HG02943 (cell line): ENCODE measurements around the gene MARS1.

Experiments used
- ATAC-seq: cut with Tn5 transposase; IDR thresholded peaks from one replicate; pipeline ENCODE4 v1.9.1; 2021; ENCODE audit warnings: mild to moderate bottlenecking, low read depth, moderate library complexity; ENCODE audit not compliant: unreplicated experiment

Gene MARS1

DNA sequence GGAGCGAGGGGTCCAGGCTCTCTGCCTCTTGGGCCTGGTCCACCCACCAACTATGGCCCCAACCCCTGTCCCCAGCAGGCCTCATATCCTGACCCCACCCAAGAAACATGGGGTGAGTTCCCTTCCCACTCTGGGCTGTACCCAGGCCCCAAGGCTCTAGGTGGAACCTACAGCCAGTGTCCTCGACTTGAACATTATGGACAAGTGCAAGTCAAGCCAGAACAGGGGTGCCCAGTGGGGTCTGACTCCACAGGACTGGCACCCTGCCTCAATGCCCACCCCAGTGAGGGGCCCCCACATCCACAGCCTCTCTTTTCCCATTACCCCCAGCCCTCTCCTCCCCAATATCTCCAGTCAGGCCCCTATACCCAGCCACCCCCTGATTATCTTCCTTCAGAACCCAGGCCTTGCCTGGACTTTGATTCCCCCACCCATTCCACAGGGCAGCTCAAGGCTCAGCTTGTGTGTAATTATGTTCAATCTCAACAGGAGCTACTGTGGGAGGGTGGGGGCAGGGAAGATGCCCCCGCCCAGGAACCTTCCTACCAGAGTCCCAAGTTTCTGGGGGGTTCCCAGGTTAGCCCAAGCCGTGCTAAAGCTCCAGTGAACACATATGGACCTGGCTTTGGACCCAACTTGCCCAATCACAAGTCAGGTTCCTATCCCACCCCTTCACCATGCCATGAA is 16.8 kb upstream of the MARS1 start:
- no peak for ATAC-seq

DNA sequence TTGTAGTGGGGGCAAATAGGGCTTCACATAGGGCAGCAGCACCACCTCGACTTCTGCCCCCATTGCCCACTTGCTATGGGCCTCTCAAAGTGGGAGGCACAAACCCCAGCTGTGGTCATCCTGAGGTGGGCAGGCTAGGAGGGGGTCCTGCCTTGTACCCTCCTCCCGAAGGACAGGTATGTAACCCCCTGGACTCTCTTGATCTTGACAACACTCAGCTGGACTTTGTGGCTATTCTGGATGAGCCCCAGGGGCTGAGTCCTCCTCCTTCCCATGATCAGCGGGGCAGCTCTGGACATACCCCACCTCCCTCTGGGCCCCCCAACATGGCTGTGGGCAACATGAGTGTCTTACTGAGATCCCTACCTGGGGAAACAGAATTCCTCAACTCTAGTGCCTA is 16.2 kb upstream of the MARS1 start:
- no peak for ATAC-seq

DNA sequence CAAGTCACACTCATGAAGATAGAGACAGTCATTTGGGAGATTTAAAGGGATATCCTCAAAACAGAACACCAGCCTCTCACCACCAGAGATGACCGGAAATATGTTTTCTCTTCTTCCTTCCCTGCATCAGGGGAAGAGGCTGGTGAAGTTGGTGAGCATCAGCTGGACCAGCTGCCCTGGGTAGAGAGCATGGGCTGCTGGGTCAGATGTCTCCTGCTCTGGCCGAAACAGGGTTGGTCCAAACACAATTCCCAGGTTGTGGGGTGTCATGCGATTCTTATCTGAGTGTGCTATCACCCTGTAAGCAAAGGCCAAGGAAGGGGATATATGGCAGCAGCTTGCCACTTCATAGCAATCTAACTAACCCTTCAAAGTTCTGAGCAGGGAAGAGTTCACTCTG is 15.5 kb upstream of the MARS1 start:
- ATAC-seq = no peak

DNA sequence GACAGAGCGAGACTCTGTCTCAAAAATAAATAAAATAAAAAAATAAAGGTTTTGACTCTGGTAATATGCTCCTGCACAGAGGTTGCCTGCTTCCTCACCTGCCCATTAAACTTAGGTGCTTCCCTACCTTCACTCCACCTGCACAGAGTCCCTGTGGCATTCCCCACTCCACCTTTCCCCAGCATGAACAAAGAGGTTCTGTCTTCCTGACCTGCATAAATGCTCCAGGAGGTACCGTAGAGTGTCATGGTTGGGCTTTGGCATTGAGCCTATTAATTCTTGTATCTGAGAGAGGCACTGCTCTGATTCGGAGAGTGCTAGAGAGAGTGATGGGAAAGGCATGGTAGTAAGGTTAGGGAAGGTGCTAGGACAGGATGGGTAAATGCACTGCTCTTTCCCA is 14.5 kb upstream of the MARS1 start:
- no peak for ATAC-seq

DNA sequence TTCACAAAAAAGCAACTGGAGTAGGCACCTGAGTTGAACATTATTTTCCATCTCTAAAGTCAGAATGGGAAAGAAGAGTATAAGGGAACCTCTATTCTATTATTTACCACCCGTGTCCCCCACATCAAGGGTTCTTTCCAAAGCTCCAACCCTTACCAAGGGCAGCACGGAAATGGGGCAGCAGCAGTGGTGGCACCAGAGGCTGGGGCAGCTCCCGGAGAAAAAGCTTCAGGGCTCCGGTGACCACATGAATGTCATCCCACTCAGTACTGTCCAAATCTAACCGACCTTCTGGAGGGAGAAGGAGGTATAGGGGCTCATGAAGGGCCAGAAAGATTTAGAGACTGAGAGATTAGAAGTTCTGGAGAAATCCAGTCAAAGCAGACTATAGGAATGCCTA is 14.0 kb upstream of the MARS1 start:
- no peak for ATAC-seq

DNA sequence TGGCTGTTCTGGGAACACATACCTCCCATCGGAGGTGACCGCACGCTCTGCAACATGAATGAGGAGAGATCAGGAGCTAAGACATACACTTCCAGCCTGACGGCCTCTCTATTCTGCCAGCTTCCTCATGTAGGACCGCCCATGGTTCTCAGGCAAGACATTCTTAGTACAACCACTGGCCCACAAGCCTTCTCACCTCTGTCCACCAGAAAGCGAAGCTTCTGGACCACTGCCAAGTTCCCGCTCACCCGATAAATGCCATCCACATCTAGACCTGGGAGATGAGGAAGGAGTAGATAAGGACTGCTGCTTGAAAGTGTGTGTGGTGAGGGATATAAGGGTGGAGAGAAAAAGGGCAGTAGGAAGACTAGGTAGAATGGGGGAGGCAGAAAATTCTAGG is 13.4 kb upstream of the MARS1 start:
- no peak for ATAC-seq

DNA sequence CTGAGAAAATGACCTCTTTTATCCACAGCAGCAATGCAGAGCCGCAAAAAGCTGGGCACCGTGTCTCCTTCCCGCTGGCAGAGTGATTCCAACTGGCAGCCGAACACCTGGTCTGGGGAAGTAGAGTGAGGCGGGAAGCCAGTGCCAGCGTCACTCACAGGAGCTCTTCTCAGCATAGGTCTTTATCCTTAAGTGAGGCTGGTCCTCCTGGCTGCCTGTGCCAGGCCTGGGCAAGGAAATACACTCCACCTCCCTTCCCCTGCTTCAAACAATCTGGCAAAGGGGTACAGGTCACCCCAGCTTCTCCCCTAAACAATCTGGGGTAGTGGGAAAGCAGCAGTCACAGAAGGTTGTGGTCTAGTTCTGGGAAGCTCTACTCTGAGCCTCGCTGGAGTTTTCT is 13.0 kb upstream of the MARS1 start:
- no peak for ATAC-seq

DNA sequence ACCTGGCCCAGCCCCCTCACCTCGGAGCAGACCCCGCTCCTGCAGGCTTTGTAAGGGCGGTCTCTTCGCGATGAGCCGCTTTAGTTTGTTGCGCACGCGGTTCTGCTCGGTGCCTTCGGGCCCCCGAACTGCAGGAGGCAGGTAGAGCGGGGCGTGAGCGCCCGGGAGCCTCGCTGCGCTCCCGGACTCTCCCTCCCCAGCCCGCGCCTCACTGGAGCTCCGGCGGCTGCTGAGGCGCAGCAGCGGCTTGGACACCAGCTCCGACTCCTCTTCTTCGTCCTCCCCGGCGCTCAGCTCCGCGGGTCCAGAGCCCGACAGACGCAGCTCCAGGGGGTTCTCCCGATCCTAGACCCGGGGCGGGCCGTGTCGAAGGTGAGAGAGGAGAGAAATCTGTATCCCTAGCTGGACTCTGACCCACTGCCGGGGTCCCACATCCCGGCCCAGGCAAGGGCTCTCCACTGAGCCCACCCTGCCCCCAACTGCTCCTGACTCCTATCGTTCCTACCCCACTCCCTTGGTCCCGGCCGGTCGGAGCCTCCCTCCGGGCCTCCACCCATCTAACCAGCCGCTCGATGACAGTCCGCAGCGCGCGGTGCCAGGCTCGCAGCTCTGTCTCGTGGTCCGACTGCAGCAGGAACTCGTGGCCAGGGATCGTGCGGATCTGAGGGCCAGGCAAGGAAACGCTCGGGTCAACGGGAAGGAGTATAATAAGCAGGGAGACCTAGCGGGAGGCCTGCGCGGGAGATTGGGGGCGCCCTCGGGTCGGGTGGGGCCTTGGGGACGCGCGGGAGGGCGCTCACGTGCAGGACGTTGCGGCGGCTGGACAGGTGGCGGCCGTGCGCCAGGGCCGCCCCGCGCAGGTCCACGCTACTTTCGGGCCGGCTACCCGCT is 12.4 kb upstream of the MARS1 start:
- ATAC-seq = no peak

DNA sequence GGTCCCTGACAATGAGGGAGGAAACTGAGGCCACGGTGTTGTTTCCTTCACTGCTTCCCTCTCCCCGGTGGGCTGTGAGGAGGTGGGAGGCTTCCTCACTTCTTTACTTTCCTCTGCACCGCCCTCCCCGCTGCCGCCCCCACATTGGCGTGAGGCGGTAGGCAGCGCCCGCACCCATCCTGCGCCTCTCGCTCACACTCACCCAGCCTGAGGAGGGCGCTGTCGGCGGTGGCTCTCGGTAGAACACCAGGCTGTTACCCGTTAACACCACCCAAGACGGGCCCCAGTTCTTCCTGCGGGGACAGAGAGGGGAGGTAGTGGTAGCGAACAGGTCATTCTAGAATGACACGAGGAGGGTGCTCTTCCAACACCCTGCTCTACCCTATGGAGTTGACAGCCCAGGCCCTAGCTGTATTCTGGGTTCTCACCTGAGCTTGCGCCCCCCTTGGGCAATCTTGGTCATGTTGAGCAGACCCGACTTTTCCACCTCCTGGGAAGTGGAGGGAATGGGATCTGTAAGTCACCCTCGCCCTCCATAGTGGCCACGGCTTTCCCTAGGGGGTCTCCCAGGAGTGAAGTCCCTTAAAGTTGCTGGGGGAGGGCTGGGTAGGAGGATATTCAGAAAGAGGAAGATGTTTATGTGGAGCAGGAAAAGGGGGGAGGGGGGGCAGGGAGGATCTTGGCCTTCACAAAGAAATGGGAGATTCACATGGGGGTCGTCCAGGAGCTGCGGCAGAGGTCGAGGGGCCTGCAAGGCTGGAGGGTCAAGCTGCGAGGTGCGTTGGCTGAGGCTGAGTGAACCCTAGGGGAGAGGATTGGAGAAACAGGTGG is 11.5 kb upstream of the MARS1 start:
- no peak for ATAC-seq

DNA sequence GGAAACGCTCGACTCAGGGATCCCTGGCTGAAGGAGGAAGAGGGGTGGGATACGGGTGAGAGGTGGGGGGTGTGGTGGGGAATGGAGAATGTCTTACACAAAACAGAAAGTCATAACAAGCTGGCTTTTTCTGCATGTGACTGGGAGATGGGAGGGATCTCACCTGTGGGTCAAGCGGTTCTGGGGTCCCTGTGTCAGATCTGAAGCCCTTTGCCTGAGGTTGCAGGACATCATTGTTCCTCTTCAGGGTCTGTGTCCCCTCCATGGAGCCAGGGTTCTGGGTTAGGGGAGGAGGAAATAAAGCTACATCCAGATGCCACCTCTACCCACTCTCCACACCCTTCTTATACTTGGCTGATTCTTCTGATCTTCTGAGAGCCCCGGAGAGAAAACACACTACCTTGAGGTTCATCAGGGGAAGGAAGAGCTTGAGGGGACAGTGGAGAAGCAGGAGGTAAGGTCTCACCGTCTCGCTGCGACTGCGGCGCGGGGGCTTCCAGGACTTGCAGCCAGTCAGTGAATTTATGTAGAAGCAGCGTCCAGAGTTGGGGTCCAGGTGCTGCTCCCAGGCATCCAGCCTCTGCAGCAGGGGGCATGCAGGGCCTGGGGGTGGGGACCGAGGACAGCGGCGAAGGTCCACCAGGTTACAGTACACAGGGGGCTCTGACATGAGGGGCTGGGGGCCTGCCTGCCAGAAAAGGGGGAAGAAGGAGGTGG is 10.7 kb upstream of the MARS1 start:
- ATAC-seq = no peak

DNA sequence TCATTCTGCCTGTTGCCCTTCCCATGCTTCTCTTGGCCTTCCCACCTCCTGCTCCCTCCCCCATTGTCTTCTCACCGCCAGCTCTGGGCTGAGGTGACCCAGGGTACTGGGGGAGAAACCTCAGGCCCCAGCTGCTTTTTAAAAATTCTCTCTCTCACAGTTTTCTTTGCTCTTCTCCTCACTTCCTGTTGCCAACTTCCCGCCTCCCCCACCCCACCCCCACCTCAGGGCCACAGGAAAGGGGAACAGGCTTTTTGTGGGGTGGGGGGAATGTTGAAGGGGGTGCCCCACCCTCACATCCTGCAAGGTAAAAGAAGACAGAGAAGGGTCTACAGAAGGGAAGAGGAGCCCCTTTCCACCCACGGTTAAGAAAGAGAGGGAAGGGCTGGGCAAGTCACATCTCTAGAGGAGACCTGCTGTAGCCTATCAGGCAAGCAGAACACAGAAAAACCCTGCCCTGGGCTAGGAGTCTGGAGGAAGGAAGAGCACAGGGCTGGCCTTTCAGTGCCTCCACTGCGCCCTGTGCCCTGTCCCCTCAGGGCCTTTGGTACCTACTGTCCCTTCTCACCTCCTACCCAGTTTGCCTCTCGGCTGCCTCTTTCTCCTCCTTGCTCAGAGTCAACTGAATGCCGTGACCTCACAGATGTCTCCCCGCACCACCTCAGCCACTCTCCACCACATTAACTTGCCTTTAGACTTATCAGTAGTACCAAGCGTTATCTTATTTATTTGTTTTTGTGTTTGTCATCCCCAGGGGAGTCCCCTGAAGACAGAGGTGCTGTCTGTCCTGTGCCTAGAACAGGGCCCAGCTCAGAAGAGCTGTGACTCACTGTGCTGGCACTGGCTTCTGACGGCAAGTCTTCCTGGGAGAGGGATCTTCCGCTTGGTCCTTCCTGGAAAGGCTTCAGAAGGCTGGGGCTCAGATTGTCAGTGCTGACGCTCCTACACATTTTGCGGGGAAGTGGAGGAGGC is 9.9 kb upstream of the MARS1 start:
- ATAC-seq = no peak

DNA sequence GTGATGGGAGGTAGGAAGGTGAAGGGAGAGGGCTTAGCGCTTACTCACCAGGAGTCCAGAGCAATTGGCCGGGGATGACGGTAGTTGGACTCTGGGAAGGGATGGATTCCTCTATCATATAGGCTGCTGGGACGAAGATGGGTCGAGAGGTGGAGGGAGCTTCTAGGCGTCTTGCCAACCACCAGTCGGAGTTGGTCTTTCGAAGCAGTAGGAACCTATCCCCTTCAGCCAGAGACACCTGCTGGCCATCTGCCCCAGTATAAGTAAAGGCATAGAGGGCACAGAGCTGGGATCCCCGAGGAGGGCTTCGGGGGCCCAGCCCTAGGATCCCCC is 8.9 kb upstream of the MARS1 start:
- no peak for ATAC-seq

DNA sequence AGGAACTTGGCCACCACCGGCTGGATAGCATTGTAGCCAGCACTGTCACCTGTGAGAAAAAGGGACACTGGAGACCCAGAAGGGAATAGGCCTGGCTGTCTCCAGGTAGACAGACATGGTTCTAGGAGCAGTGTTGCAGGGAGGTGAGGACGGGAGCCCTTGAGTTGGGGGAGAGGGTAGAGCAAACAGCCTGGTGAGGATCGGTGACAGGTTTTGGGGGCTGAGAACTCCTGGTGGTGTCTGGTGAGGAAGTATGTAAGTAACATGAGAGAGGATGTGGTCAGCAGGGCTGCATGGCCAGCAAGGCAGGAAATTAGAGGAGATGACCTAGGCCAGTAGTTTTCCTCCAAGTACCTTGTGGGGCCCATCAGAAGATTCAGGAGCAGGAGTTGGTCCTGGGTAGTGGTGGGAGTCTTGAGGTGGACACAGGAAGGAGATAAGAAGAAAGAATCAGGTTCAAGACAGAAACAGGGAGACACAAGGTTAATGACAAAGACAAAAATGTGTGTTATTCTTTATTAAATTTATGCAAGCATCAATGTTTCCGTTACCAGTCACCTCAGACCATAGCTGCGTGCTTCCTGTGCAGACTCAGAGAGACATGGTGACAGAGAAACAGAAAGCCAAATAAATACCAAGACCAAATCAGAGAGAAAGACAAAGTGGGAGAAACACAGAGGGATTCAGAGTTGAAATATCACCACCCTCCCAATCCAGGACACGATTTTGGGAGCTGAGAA is 8.3 kb upstream of the MARS1 start, which contains the start of gene ARHGAP9:
Gene ARHGAP9 (minus strand): TSS at position 491 of the 740 bp plus-strand sequence. CDS start 460 bp downstream, at position 31.
- no peak for ATAC-seq

DNA sequence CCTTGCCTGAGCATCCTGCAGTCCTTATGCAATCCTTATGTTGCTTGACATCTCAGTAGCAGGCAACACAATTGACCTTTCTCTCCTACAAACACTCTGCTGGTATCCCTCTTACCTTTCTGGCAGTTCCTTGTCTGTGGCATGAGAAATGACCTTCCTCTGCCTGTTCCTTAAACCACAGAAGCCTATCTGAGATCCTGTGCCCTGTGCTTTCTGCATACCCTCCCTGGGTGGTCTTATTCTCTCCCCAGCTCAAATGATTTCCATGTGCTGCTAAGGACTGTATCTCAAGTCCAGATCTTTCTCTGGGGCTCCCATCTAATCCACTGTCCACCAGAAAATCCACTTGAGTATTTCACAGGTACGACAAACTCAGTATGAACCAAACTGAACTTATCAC is 6.2 kb upstream of the MARS1 start:
- no peak for ATAC-seq

DNA sequence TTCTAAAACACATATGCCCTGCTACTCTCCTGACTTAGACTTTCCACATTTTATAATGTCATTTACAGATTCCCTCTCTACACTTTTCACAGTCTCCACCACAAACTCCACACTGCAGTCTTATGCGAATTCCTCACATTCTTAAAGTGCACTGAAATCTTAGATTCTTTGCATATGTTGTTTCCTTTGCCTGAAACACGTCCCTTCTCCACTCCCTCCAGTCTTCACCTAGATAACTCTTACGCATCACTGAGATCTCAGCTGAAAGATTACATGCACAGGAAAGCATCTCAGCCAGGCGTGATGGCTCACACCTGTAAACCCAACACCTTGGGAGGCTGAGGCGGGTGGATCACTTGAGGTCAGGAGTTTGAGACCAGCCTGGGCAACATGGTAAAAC is 4.4 kb upstream of the MARS1 start:
- no peak for ATAC-seq

DNA sequence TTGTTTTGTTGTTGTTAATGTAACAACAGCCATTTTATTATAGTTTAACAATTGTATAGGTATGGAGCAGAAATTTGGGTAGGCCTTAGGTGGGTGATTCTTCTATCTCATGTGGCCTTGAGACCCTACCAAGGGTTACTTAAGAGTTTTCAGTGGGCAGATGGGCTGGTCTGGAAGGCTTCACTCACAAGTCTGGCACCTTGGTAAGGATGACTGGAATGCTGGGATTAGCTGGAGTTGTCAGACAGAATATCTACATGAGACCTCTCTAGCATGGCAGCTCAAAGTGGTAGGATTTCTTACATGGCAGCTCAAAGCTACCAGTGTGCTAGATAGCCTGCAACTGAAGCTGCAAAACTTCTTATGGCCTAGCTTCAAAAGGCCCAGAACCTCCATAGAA is 2.2 kb upstream of the MARS1 start:
- no peak for ATAC-seq

DNA sequence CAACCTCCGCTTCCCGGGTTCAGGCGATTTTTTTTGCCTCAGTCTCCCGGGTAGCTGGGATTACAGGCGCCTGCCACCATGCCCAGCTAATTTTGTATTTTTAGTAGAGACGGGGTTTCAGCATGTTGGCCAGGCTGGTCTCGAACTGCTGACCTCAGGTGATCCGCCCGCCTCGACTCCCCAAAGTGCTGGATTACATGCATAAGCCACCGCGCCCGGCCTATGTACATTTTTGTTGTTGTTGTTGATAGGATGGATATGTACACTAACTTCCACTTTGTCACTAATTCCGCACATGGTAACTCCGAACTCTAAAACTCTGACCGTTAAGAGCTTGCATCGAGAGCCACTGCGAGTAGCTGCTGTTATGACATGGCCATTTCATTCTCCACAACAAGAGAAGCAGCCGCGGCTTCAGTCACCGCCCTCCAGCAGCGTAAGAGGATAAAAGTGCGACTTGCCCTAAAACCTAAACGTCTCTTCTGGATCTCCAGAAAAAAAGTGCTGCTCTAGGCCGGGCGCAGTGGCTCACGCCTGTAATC is 742 bp upstream of the MARS1 start:
- no peak for ATAC-seq

DNA sequence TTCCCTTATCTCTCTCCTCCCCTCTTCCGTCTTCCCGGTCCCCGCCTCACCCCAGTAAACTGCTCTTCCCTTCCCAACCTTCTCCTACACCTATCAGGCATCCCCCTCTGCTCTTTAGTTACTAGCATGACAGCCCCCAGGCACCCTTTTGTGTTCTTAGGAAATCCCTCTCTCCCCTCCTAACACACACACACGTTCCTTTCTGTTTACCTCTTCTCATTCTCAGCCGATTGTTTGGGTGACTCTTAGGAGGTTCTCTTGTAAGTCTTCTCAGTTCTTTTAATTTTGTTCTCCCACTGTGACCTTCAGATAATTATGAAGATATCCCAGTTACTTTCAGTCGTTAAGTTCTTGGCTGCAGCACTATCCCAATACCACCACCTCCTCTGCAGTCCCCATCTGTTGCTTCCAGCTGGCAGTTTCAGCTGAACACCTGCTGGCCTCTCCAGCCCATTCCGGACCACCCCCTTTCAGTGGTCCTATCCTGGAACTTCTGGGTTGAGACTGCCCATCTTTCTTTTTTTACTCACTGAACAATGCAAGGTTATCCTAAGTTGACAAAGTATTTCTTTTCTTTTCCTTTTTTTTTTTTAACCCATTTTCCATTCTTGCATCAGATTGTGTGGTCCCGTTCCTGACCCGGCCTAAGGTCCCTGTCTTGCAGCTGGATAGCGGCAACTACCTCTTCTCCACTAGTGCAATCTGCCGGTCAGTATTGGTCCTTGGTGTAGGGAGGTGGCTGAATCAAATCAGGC is 711 bp downstream of the MARS1 start:
- ATAC-seq = no peak
